GM19438 (cell line): Measurements from ENCODE around the gene ANKLE2.

Experiments used
- ATAC-seq: cut with Tn5 transposase; IDR thresholded peaks from one replicate; pipeline ENCODE4 v1.9.1; 2021; ENCODE audit warnings: low read depth; ENCODE audit not compliant: unreplicated experiment

Gene ANKLE2

GRCh38 chr12:132723015-132723763, 38.4 kb downstream of the ANKLE2 start:
- ATAC-seq: no peak

- ATAC-seq: no peak
Measured at GRCh38 chr12:132720606-132721345, 40.9 kb downstream of the ANKLE2 start.

- ATAC-seq: no peak
Measured at GRCh38 chr12:132719954-132720324, 41.7 kb downstream of the ANKLE2 start.

- no peak for ATAC-seq
Measured at GRCh38 chr12:132719141-132719953, 42.3 kb downstream of the ANKLE2 start.

- ATAC-seq: no peak
Measured at GRCh38 chr12:132718644-132719043, 43.0 kb downstream of the ANKLE2 start.

- no peak for ATAC-seq
Measured at GRCh38 chr12:132717531-132718387, 43.9 kb downstream of the ANKLE2 start.

GRCh38 chr12:132717011-132717410, 44.6 kb downstream of the ANKLE2 start:
- ATAC-seq: no peak

- ATAC-seq: no peak
Measured at GRCh38 chr12:132716356-132716755, 45.3 kb downstream of the ANKLE2 start.

GRCh38 chr12:132715874-132716273, 45.8 kb downstream of the ANKLE2 start:
- ATAC-seq: no peak

GRCh38 chr12:132713123-132713522, 48.5 kb downstream of the ANKLE2 start:
- no peak for ATAC-seq

GRCh38 chr12:132711080-132711843, 50.4 kb downstream of the ANKLE2 start:
- peak; percentile 25 for ATAC-seq

- peak; percentile 85 for ATAC-seq
Measured at GRCh38 chr12:132710405-132711079, 51.1 kb downstream of the ANKLE2 start, which contains the start of gene PGAM5. Gene PGAM5, plus strand, starts transcription at chr12:132710842. Its CDS starts 35 bp downstream, at chr12:132710877.

- peak; percentile 29 for ATAC-seq
Measured at GRCh38 chr12:132710043-132710404, 51.6 kb downstream of the ANKLE2 start.

- no peak for ATAC-seq
Measured at GRCh38 chr12:132708150-132708549, 53.5 kb downstream of the ANKLE2 start.

GRCh38 chr12:132707241-132707640, 54.4 kb downstream of the ANKLE2 start:
- no peak for ATAC-seq

- no peak for ATAC-seq
Measured at GRCh38 chr12:132703641-132704040, 58.0 kb downstream of the ANKLE2 start.

- no peak for ATAC-seq
Measured at GRCh38 chr12:132702640-132703039, 59.0 kb downstream of the ANKLE2 start.

GRCh38 chr12:132700212-132700822, 61.3 kb downstream of the ANKLE2 start:
- no peak for ATAC-seq
